Suprapubic skin (tissue), 4 donors: ENCODE measurements around the gene FOXI3.

Experiments
- POLR2A ChIP-seq, 2 donors: fragments of 450-650 bp; IDR thresholded peaks; one replicate each; pipeline ENCODE4 v1.6.1; 2017; ENCODE audit warnings: antibody characterized with exemption in 2 of 2, mild to moderate bottlenecking in 2 of 2, moderate library complexity in 2 of 2
- POLR2AphosphoS5 ChIP-seq, 3 donors: sonication (generic); formaldehyde crosslinking; IDR thresholded peaks; one replicate each; pipeline ENCODE4 v1.6.1; 2017; ENCODE audit warnings: antibody characterized with exemption in 3 of 3
- TF ChIP-seq, protein P1 (sequence below), 2 donors: fragments of 200-600 bp in 1 of 2; fragments of 450-650 bp in 1 of 2; sonication (generic) in 1 of 2; IDR thresholded peaks; one replicate each; pipeline ENCODE4 v1.5.1; 2016 to 2019; ENCODE audit warnings: antibody characterized with exemption in 2 of 2, mild to moderate bottlenecking in 1 of 2, moderate library complexity in 1 of 2

DNA sequence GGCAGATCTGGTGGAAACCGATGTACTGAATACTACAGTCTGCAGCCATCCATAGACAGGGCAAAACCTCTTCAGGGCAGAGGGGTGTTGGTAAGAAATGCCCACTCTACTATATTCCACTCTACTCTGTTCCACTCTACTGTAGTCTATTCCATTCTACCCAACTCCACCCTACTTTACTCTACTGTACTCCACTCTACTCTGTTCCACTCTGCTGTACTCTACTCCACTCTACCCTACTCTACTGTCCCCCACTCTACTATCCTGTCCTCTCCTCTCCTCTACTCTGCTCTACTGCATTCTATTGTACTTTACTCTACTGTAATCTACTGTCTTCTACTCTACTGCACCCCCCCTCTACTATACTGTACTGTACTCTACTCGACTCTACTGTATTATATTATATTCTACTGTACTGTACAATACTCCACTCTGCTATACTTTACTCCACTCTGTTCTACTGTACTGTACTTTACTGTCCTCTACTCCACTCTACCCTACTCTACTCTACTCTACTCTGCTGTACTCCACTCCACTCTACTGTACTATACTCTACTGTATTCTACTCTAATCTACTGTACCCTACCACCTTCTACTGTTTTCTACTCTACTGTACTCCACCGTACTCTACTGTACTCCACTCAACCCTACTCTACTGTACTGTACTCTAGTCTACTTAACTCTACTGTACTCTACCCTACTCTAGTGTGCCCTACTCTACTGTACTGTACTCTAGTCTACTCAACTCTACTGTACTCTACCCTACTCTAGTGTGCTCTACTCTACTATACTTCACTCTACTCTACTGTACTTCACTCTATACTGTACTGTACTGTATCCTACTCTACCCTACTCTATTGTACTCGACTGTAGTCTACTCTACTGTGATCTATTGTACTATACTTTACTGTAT, 17.0 kb upstream of the FOXI3 start:
- TF ChIP-seq POLR2A (IDR thresholded peaks at IDR 0.05) (no peak), POLR2AphosphoS5 (IDR thresholded peaks at IDR 0.05) (no peak)
- TF ChIP-seq, protein P1, sequence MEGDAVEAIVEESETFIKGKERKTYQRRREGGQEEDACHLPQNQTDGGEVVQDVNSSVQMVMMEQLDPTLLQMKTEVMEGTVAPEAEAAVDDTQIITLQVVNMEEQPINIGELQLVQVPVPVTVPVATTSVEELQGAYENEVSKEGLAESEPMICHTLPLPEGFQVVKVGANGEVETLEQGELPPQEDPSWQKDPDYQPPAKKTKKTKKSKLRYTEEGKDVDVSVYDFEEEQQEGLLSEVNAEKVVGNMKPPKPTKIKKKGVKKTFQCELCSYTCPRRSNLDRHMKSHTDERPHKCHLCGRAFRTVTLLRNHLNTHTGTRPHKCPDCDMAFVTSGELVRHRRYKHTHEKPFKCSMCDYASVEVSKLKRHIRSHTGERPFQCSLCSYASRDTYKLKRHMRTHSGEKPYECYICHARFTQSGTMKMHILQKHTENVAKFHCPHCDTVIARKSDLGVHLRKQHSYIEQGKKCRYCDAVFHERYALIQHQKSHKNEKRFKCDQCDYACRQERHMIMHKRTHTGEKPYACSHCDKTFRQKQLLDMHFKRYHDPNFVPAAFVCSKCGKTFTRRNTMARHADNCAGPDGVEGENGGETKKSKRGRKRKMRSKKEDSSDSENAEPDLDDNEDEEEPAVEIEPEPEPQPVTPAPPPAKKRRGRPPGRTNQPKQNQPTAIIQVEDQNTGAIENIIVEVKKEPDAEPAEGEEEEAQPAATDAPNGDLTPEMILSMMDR (IDR thresholded peaks at IDR 0.05), result no peak
